Activated T-helper 2 cell treated with anti-CD3 and anti-CD28 coated beads, Interferon-gamma antibody, Interleukin-2, Interleukin-4, amounts not matched to agents 10 μg/mL and 5 μg/mL and 100 μg/mL, durations not matched to agents 14 hours and 24 hours and 36 hours (primary cell): ENCODE measurements around the gene FAM89B. TPM values are rescaled to one million over a fixed set of nuclear protein-coding genes. Genes with fewer than 3 reads are reported as not detected.

Experiments used
- DNase-seq: peaks from one replicate; pipeline ENCODE4 v3.0.0; 2021; ENCODE audit warnings: low spot score
- H3K27ac Mint-ChIP-seq: one replicate; pipeline ENCODE4 v1.8.0; 2021; ENCODE audit warnings: mixed read lengths
- H3K27me3 Mint-ChIP-seq: one replicate; pipeline ENCODE4 v1.8.0; 2021; ENCODE audit warnings: low read depth, mixed read lengths
- H3K36me3 Mint-ChIP-seq: one replicate; pipeline ENCODE4 v1.8.0; 2021; ENCODE audit warnings: low read depth, mixed read lengths
- H3K4me1 Mint-ChIP-seq: one replicate; pipeline ENCODE4 v1.8.0; 2021; ENCODE audit warnings: low read depth, mixed read lengths
- H3K4me3 Mint-ChIP-seq: one replicate; pipeline ENCODE4 v1.8.0; 2021; ENCODE audit warnings: low read depth, mild to moderate bottlenecking, moderate library complexity, mixed read lengths
- H3K9me3 Mint-ChIP-seq: one replicate; pipeline ENCODE4 v1.8.0; 2021; ENCODE audit warnings: mixed read lengths
- intact Hi-C: fragments of 100-400 bp; cut with micrococcal nuclease; formaldehyde crosslinking; loops from one replicate; pipeline ENCODE4 v1.15.1; 2023
- total RNA-seq: library from RNA; stranded (reverse); gene quantifications from 2 replicates; pipeline ENCODE4 v1.2.3, GENCODE V29; 2022

FAM89B gene
- total RNA-seq, 1 donor from 2014 or later: 31.5 TPM

GRCh38 chr11:65575568-65576231 is 3.4 kb downstream of the FAM89B start, which contains the start of gene EHBP1L1:
Gene EHBP1L1, plus strand, starts transcription at chr11:65576053. Its CDS starts 250 bp downstream, at chr11:65576303.
- intact Hi-C loops: loop anchor here (1.0 to 10.0 kb wide), 5 partner anchors 29 to 461 kb away; partner anchors contain the start of genes CFL1, PCNX3, TM7SF2 and ZNHIT2
- Mint-ChIP-seq H3K4me1 (peaks cover 46% of the 10 kb centered on the region), H3K9me3 (no peaks in the 10 kb centered on the region), H3K4me3 (peak within 1 kb of the TSS; percentile 91), H3K27me3 (no peaks in the 10 kb centered on the region), H3K27ac (peak within 1 kb of the TSS; percentile 95), H3K36me3 (peaks cover 52% of the 10 kb centered on the region)
- DNase-seq: peak; percentile 76

DNA sequence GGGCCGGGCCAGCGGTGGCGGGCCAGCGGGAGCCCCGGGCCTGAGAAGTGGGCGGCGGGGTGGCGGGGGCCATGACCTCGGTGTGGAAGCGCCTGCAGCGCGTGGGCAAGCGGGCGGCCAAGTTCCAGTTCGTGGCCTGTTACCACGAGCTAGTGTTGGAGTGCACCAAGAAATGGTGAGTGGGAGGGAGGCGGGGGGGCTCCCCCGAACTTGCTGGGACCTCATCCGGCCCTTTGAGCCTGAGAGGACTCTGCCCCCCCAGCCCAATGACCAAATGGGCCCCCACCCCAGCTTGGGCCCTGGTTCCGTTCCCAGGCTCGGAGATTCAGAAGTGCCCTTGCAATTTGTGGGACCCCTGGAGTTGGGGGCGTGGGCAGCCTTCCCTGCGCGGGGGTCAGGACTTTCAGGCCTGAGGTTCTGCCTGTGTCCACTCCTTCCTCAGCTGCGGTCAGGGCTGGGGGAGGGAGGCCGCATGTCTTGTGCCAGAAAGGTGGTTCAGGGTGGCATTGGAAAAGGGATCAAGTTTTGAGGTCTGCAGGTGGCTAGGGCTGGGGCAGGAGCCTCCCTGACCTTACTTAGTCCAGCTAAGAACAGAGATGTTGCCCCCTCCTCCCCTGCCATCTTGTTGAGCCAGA is 4.0 kb downstream of the FAM89B start:
- Mint-ChIP-seq H3K4me1 (peaks cover 44% of the 10 kb centered on the region), H3K4me3 (peak overlapping the region; percentile 90), H3K27me3 (no peaks in the 10 kb centered on the region), H3K27ac (peak overlapping the region; percentile 75), H3K9me3 (no peaks in the 10 kb centered on the region), H3K36me3 (peaks cover 58% of the 10 kb centered on the region)
- intact Hi-C loops: loop anchor here (10.0 kb wide), 2 partner anchors 278 to 462 kb away; partner anchors contain the start of genes CFL1, TM7SF2 and ZNHIT2
- no peak for DNase-seq

GRCh38 chr11:65576867-65577755 is 4.8 kb downstream of the FAM89B start:
- H3K9me3 Mint-ChIP-seq: no peaks in the 10 kb centered on the region
- intact Hi-C loops: loop anchor here (10.0 kb wide), 2 partner anchors 278 to 462 kb away; partner anchors contain the start of genes CFL1, TM7SF2 and ZNHIT2

DNA sequence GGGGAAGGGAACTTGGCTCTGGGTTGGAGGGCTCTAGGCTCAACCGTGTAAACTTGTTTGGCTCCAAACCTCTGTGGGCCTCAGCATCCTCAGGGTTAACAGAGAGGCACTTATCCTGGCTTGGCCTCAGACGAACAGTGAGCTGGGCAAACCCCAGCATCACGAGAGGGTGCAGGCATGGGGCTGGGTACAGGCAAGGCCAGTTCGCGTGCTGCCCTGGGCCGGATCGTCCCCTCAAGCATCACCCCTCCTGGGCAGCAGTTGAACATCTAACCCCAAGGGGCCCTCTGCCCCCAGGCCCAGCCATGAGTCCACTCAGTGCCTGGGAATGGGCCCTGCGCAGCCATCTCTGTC is 5.4 kb downstream of the FAM89B start:
- Mint-ChIP-seq H3K4me1 (peaks cover 35% of the 10 kb centered on the region), H3K27ac (no peak overlapping the region), H3K9me3 (no peaks in the 10 kb centered on the region), H3K36me3 (peaks cover 63% of the 10 kb centered on the region), H3K4me3 (peak overlapping the region; percentile 75), H3K27me3 (no peaks in the 10 kb centered on the region)
- intact Hi-C loops: loop anchor here (10.0 kb wide), 2 partner anchors 277 to 463 kb away; partner anchors contain the start of genes CFL1, TM7SF2 and ZNHIT2
- no peak for DNase-seq

More at GRCh38 chr11:65576867-65577755, 4.8 kb downstream of the FAM89B start:
- peaks cover 60% of the 10 kb centered on the region for H3K36me3 Mint-ChIP-seq
- H3K27me3 Mint-ChIP-seq: no peaks in the 10 kb centered on the region
- no peak for DNase-seq
- H3K27ac Mint-ChIP-seq: peak overlapping the region; percentile 75
- peaks cover 37% of the 10 kb centered on the region for H3K4me1 Mint-ChIP-seq
- peak overlapping the region; percentile 90 for H3K4me3 Mint-ChIP-seq

DNA sequence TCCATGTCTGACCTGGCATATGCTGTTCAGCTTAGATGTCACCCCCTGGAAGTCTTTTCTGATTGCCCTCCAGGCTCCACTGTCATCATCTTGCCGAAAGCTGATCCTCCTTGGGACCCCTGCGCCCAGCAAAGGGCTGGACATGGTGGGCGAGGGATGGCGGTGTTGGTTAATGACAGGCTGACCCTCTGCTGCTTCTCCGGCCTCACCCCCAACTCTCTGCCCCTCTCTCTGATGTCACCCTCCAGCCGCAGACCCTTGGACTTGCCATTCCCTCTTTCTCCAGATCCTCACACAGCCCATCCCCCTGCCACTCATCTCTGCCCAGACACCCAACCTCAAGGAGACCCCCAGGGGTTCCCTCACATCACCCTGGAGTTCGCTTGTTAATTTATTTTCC is 5.8 kb downstream of the FAM89B start:
- Mint-ChIP-seq H3K27me3 (no peaks in the 10 kb centered on the region), H3K4me1 (peaks cover 35% of the 10 kb centered on the region), H3K9me3 (no peaks in the 10 kb centered on the region), H3K4me3 (peak overlapping the region; percentile 75), H3K27ac (peak overlapping the region; percentile 64), H3K36me3 (peaks cover 64% of the 10 kb centered on the region)
- no peak for DNase-seq
- intact Hi-C loops: loop anchor here (10.0 kb wide), 2 partner anchors 277 to 463 kb away; partner anchors contain the start of genes CFL1, TM7SF2 and ZNHIT2

DNA sequence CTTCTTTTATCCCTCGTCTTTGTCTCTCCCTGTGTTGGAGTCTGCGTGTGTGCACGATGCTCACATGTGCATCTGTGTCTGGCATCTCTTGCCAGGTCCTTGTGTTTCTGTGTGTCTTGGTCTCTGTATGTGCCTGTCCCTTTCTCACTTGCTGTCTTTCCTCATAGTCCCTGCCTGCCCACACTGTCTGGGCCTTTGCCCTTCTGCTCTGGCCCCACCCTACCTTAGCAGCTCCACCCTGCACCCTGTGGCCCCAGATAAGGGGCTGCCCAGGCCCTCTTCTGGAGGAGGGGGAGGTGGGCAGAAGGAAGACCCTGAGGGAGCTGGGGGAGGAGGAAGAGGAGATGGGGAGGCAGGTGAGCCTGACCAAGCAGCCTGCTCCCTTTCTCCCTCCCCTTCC is 6.3 kb downstream of the FAM89B start:
- DNase-seq: no peak
- H3K4me1 Mint-ChIP-seq: peaks cover 31% of the 10 kb centered on the region
- peak overlapping the region; percentile 75 for H3K4me3 Mint-ChIP-seq
- peak overlapping the region; percentile 64 for H3K27ac Mint-ChIP-seq
- H3K9me3 Mint-ChIP-seq: no peaks in the 10 kb centered on the region
- H3K36me3 Mint-ChIP-seq: peaks cover 62% of the 10 kb centered on the region
- intact Hi-C loops: loop anchor here (10.0 kb wide), 2 partner anchors 276 to 464 kb away; partner anchors contain the start of genes CFL1, TM7SF2 and ZNHIT2
- no peaks in the 10 kb centered on the region for H3K27me3 Mint-ChIP-seq

- no peaks in the 10 kb centered on the region for H3K27me3 Mint-ChIP-seq
- intact Hi-C loops: loop anchor here (10.0 kb wide), 2 partner anchors 276 to 464 kb away; partner anchors contain the start of genes CFL1, TM7SF2 and ZNHIT2
- peaks cover 30% of the 10 kb centered on the region for H3K4me1 Mint-ChIP-seq
- H3K36me3 Mint-ChIP-seq: peaks cover 63% of the 10 kb centered on the region
- no peak overlapping the region for H3K27ac Mint-ChIP-seq
- DNase-seq: no peak
- peak overlapping the region; percentile 5 for H3K4me3 Mint-ChIP-seq
- H3K9me3 Mint-ChIP-seq: no peaks in the 10 kb centered on the region
These were observed 7.0 kb downstream of the FAM89B start for GRCh38 chr11:65579291-65579690.

GRCh38 chr11:65580031-65580692 is 7.8 kb downstream of the FAM89B start:
- no peak for DNase-seq
- H3K27me3 Mint-ChIP-seq: no peaks in the 10 kb centered on the region
- H3K4me1 Mint-ChIP-seq: peaks cover 25% of the 10 kb centered on the region
- no peaks in the 10 kb centered on the region for H3K9me3 Mint-ChIP-seq
- no peak overlapping the region for H3K4me3 Mint-ChIP-seq
- intact Hi-C loops: no loop called here
- H3K27ac Mint-ChIP-seq: no peak overlapping the region
- peaks cover 62% of the 10 kb centered on the region for H3K36me3 Mint-ChIP-seq

GRCh38 chr11:65580756-65581155 is 8.4 kb downstream of the FAM89B start:
- no peaks in the 10 kb centered on the region for H3K27me3 Mint-ChIP-seq
- no peak overlapping the region for H3K27ac Mint-ChIP-seq
- H3K4me3 Mint-ChIP-seq: no peak overlapping the region
- peaks cover 62% of the 10 kb centered on the region for H3K36me3 Mint-ChIP-seq
- intact Hi-C loops: no loop called here
- peaks cover 20% of the 10 kb centered on the region for H3K4me1 Mint-ChIP-seq
- no peaks in the 10 kb centered on the region for H3K9me3 Mint-ChIP-seq
- DNase-seq: no peak

DNA sequence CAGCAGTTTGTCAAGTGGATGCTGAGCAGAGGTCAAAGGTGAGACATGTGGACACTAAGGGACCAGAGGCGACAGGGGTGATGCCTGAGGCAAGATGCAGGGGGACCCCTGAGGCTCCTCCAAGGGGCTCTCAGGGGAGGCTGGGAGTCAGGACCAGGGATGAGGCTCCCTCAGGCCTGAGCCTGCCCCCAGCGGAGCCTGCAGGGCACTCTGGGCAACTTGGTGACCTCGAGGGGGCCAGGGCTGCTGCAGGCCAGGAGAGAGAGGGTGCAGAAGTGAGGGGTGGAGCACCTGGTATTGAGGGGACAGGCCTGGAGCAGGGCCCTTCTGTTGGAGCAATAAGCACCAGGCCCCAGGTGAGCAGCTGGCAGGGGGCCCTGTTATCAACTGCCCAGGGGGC is 9.6 kb downstream of the FAM89B start:
- Mint-ChIP-seq H3K4me1 (peaks cover 27% of the 10 kb centered on the region), H3K36me3 (peaks cover 73% of the 10 kb centered on the region), H3K4me3 (no peak overlapping the region), H3K9me3 (no peaks in the 10 kb centered on the region), H3K27me3 (no peaks in the 10 kb centered on the region), H3K27ac (peak overlapping the region; percentile 52)
- no peak for DNase-seq
- intact Hi-C loops: no loop called here

DNA sequence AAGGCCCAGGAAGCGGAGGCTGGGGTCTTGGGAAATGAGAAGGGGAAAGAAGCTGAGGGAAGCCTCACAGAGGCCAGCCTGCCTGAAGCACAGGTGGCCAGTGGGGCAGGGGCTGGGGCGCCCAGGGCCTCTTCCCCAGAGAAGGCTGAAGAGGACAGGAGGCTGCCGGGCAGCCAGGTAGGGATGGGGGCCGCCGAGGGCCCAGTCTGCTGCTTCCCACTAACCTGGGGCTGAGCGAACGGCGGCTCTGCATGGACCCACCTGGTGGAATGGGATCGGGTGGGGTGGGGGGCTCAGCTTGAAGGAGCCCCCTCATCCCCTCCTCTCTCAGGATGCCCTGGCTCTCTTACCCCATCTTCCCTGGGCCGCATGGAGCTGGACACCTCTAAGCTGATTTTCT is 11.3 kb downstream of the FAM89B start:
- Mint-ChIP-seq H3K27ac (no peak overlapping the region), H3K9me3 (no peaks in the 10 kb centered on the region), H3K4me3 (no peak overlapping the region), H3K27me3 (no peaks in the 10 kb centered on the region), H3K36me3 (peaks cover 81% of the 10 kb centered on the region), H3K4me1 (peaks cover 29% of the 10 kb centered on the region)
- intact Hi-C loops: no loop called here
- no peak for DNase-seq

DNA sequence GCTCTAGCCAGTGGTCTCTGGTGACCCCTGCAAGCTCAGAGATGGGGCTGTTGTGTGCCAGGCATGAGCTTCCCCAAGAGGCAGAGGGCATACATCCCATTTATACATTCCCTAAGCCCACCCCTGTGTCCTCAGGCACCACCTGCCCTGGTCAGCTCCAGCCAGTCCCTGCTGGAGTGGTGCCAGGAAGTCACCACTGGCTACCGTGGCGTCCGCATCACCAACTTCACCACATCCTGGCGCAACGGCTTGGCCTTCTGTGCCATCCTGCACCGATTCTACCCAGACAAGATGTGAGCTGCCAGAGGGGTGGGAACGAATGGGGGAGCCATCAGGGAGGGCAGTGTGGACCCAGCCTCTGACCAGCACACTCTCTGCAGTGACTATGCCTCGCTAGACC is 11.8 kb downstream of the FAM89B start:
- Mint-ChIP-seq H3K36me3 (peaks cover 81% of the 10 kb centered on the region), H3K27me3 (no peaks in the 10 kb centered on the region), H3K9me3 (no peaks in the 10 kb centered on the region), H3K27ac (no peak overlapping the region), H3K4me1 (peaks cover 33% of the 10 kb centered on the region), H3K4me3 (no peak overlapping the region)
- no peak for DNase-seq
- intact Hi-C loops: no loop called here
